Brain pericyte (primary cell): ENCODE results near the gene ZMYND12.
"Not testable (repeated sequence)": the region's sequence is repeated elsewhere in the genome, so short reads cannot be mapped to it uniquely, and the experiment has no call there.

Source experiments
- DNase-seq: peaks from one replicate; pipeline ENCODE4 v3.0.0-alpha.2; 2012; ENCODE audit warnings: low read depth, low spot score

ZMYND12 gene, protein sequence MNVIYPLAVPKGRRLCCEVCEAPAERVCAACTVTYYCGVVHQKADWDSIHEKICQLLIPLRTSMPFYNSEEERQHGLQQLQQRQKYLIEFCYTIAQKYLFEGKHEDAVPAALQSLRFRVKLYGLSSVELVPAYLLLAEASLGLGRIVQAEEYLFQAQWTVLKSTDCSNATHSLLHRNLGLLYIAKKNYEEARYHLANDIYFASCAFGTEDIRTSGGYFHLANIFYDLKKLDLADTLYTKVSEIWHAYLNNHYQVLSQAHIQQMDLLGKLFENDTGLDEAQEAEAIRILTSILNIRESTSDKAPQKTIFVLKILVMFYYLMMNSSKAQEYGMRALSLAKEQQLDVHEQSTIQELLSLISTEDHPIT

DNA sequence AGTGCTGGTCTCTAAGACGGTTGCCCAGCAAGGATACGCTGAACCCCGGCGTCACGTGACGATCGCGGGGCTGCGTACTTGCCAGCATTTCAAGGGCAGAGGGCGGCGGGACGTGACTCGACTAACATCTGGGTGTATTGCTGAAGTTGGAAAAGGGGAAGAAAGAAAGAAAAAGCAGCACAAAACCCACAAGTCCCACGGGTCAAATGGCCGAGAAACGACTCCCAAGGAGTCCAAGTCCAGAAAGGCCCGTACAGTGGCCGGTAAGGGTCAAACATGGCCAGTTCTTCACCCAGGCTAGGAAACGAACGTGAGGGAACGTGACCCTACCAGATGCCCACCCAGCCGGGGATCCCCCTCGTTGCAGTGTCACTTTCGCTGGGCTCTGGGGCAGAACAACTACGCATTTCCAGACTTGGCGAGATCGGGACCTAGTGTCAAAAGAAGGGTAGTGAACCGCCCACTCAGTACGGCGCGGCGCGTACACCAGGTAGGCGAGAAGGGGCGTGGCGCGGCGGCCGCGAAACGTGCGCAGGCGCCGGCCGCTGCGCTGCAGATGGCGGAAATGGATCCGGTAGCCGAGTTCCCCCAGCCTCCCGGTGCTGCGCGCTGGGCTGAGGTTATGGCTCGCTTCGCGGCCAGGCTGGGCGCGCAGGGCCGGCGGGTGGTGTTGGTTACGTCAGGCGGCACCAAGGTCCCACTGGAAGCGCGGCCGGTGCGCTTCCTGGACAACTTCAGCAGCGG lies at the start of gene ZMYND12, which contains the start of gene PPCS:
Gene ZMYND12 (minus strand): TSS at position 13 of the 744 bp plus-strand sequence. CDS start 25 bp downstream, outside the sequence.
Gene PPCS (plus strand): TSS at position 534 of the 744 bp plus-strand sequence. CDS start 23 bp downstream, at position 557.
- peak; percentile 77 for DNase-seq

DNA sequence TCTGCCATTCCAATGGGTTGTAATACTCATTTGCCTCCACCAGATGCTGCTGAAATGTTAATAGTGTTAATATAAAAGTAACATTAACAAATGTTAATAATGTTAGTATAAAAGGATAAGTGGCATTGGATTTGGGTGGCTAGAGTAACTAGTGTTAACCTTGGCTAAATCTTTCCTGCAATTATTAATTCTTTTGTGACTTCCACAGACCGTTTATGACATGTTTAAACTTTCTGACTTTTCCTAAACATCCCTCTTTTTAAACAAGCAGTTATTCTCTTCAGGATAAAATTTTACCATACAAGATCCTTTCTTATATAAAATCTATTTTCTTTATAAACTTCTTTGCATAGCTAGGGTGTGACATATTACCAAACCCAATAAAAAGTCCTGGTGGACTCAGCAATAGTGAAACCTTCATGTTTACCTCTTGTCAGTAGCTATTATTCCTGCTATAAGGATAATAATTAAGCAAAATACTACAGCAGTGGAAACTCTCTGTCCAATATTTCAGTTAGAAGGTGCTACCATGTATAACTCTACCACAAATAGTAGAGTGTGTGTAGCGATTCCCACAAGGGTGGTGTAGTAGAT lies 48.8 kb upstream of the ZMYND12 start:
- no peak for DNase-seq

DNA sequence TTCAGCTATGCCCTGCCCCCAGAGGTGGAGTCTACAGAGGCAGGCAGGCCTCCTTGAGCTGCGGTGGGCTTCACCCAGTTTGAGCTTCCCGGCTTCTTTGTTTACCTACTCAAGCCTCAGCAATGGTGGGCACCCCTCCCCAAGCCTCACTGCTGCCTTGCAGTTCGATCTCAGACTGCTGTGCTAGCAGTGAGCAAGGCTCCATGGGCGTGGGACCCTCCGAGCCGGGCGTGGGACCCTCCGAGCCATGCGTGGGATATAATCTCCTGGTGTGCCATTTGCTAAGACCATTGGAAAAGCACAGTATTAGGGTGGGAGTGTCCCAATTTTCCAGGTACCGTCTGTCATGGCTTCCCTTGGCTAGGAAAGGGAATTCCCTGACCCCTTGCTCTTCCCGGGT lies 46.2 kb upstream of the ZMYND12 start:
- not testable (repeated sequence) for DNase-seq

DNA sequence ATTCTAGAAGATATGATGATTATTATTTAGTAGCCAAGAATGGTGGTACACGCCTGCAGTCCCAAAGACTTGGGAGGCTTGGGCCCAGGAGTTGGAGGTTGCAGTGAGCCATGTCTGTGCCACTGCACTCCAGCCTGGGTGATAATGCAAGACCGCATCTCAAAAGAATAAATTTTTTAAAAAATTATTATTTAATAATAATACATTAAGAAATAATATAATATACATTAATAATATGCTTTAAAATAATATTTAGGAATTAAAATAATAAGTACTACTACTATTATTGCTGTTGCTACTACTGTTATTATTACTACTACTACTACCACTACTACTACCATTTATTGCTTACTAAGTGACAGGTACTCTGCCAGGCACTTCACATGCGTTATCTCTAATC lies 34.4 kb upstream of the ZMYND12 start:
- no peak for DNase-seq

DNA sequence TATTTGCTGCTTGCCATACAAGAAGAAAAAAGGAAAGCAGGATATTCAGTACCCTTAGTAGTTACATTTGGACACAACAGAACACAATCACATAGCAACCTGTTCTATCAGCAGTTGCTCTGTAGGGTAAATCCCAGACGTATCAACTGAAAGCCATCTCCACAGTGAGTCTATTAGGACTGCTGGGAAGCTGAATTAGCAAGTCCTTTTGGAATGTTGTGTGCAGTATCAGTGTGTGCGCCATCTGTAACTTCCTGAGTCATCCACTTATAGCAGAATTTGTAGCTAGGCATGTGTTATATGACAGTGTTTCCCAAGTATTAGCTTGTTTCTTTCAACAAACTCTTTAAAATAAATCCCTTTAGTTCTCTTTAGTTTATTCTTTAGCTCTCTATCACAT lies 28.6 kb upstream of the ZMYND12 start:
- DNase-seq, result no peak

DNA sequence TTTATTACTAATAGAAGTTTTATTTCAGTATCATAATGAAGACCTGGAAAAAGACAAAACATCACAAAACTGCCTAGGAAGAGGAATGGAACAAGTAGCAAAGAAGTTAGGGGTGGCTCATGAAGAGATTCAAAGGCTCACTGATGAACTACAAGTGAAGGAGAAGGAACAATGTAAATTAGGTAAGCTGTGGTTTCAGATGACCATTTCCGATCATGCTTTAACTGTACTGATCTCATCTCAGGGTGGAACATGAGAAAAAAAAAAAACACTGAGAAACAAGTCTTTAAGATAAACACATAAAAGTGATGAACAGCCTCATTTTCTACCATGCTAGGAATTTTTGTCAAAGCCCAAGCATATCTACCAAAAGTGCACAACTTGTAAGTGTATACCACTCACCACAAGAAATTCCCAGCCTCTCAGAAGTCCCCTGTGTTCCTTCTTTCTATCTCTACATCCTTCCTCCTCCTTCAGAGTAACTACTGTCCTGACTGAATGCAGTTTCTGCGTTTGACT lies 26.9 kb upstream of the ZMYND12 start:
- no peak for DNase-seq

DNA sequence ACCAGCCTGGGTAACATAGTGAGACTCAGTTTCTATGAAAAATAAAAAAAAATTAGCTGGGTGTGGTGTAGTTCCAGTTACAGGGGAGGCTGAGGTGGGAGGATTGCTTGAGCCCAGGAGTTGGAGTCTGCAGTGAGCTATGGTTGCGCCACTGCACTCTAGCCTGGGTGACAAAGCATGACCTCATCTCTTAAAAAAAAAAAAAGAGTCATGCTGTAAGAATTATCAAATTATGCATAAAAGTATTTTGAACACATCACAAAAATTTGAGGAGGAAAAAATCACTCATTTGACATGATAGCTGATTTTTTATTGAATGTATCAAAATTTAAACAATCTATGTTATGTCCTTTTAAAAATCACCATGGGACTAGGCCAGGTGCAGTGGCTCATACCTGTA lies 25.1 kb upstream of the ZMYND12 start:
- DNase-seq, result no peak

DNA sequence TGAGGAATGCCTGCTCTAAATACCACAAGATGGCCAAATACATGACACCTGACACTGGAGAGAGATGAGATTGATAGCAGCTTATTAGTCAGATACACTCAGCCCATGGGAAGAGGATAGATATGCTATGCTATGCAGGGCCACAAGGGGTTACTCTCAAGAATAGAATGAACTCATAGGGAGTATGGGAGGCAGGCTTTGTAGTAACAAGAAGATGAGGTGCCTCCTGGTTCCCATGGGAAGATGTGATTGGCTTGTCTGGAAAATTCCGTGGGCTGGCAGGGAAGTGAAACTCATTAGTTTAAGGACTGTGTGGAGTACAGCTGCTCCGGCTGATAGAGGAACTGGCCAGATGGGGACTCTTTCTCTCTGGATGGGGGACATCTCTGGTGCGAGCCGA lies 23.8 kb upstream of the ZMYND12 start:
- no peak for DNase-seq

DNA sequence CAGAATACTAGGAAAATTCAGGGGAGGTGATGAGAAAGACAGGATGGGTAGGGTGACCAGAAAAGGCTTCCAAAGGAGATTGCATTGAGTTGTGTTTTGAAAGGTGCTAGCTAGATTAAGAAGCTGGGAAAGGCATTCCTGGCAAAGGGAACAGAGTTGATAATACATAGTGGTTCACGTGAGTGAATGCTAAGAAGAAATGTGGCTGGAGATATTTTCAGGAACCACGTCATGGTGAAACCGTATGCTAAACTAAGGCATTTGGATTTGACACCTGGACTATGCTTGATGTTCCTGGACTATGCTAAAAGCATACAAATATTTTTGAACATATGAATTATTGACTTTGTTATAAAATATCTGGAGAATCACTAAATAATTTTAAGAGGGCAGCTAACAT lies 22.0 kb upstream of the ZMYND12 start:
- no peak for DNase-seq

DNA sequence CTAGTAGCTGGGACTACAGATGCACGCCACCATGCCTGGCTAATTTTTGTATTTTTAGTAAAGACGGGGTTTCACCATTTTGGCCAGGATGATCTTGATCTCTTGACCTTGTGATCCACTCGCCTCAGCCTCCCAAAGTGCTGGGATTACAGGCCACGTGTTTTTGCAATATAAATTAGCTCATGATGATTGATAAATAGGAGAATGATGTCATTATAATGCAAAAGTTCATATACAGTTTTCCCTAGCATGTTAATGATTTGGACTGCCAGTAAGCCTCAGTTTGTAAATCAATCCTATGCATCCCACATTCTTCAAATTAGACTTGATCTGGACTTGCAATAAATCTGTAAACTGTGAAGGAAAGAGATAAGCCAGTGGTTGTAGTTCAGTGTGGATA lies 21.5 kb upstream of the ZMYND12 start:
- not testable (repeated sequence) for DNase-seq

DNA sequence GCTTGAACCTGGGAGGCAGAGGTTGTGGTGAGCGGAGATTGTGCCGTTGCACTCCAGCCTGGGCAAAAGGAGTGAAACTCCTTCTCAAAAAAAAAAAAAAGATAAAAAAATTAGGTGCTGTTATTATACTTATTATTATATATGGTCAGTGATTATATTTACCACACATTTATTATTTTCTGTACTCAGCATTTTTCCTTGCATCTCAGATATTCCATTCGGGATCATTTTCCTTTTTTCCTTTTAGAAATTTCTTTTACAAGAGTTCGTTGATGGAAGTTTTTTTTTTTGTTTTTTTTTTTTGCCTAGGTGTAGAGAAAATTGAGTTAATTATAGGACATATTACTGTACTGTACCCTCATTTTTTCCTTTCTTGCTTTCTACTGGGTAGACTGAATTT lies 20.8 kb upstream of the ZMYND12 start:
- no peak for DNase-seq

DNA sequence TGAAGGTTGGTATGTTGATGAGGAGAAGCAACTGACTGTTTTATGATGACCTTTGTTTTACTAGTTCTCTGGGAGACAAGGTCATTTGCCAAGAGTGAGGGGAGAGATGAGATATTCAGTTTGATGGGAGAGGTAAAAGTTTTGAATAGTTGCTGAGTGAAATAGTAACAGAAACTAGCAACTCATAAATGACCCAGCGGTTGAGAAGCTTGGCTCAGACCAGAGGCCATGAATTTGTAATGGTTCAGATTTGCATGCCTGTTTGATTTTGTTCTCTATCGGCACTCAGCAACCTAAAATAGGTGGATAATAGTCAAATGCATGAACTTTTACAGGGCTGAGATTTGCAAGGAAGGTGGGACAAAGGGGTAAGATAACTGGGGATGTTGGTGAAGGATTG lies 13.9 kb upstream of the ZMYND12 start:
- DNase-seq, result no peak

DNA sequence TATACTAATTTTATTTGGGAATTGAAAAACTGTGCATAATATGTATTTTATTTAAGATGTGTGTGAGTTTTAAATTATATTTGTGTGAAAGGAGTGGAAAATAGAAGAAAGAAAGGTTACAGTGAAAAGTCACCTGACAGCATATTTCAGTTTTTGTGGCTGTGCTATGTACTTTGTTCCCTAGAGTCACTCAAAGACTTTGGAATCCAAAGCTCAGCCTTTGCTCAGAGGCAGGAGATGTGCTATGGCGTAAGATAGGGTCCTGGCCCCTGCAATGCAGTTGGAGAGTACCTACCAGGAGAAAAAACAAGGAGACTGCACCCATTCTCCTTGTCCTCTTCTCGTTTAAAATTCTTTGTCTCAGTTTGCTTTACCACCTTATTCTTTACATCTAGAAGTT lies 10.2 kb upstream of the ZMYND12 start:
- no peak for DNase-seq

DNA sequence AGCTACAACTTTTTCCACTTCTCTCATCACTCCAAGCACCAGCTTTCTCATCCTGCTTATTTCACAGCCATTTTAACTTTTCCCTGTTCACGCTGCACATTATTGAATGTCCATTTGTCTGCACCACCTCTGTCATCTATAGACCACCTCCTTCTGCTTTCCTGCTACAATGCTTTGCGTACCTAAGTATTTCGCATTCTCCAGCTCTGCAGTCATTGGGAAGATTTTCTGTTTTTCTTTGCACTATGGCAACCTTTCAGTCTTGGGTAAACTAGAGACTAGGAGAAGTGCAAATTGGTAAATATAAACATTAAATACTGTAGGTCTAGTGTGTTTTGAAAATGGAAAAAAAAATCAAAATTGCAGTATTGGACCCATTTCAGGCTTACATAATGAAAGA lies 8.1 kb upstream of the ZMYND12 start:
- no peak for DNase-seq

DNA sequence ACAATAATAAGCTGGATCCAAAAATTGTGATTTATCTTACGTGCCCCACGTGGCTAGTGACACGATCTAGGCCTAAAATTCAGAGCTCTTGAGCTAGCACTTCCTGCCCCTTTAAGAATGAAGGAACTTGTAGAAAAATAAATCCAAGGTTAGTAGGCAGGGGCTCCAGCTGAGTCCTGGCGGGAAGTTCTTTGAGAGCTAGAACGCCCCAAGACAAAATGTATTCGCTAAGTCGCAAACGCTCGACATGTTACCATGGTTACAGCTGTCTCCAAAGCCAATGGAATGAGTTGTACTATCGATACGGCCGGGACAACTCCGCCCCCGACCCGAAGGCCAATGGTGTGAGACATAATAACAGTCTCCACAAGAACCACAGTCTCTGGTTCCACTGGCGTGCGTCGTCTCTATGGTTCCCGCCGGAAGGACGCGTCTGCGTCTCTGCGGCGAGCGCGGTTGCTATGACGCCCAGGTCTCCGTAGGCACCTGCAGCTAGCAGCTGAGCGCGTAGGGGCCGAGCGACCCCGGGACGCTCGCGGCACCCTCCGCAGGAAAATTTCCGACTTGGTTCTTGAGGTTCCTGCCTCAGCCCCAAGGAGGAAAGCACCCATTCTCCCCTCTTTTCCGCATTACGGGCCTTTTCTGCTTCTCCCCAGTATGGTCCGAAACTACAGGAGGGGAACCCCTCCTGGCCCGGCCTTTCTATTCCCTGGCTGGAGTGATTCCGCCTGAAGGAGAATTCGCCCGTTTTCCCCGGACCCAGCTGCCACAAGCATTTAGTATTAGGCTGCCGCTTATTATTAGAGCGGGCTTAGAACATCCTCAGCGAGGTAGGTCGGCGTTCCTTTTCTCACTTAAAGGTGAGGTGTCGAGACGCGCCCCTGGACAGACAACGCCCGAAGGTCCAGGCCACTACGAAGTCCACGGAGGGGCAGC lies 7.3 kb upstream of the ZMYND12 start, which contains the start of gene CCDC30:
Gene CCDC30 (plus strand): TSS at position 459 of the 936 bp plus-strand sequence. CDS start 17,266 bp downstream, outside the sequence.
- DNase-seq, result peak; percentile 95

DNA sequence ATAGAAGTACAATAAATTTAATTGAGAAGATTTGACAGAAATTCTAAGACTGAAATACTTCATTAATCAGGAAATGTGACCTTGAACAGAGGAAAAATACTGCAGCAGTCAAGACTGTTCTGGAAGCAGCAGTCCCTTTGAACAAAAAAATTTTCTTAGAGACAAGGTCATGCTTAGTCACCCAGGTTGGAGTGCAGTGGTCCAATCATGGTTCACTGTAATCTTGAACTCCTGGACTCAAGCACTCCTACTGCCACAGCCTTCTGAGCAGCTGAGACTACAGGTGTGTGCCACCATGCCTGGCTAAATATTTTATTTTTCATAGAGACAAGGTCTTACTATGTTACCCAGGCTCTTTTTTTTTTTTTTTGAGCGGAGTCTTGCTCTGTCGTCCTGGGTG lies 5.4 kb upstream of the ZMYND12 start:
- no peak for DNase-seq

DNA sequence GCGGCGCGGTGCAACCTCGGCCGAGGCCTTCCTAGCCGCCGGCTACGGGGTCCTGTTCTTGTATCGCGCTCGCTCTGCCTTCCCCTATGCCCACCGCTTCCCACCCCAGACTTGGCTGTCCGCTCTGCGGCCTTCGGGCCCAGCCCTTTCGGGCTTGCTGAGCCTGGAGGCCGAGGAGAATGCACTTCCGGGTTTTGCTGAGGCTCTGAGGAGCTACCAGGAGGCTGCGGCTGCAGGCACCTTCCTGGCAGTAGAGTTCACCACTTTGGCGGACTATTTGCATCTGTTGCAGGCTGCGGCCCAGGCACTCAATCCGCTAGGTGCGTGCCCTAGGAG lies 900 bp upstream of the ZMYND12 start:
- DNase-seq, result peak; percentile 11

DNA sequence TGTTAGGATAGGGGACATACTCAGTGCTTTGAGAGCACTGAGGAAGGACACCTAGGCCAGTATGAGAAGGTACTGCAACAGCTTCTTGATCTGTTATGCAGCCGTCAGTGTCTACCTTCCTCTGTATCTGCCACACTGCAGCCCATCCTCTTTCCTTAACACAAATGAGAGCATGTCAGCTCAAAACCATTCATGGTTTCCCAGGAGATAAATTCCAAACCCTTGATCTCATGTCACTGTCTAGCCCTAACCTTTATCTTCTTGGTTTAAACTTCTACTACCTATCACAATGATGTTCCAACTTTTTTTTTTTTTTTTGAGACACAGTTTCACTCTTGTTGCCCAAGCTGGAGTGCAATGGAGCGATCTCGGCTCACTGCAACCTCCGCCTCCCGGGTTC lies 1.4 kb downstream of the ZMYND12 start:
- no peak for DNase-seq

DNA sequence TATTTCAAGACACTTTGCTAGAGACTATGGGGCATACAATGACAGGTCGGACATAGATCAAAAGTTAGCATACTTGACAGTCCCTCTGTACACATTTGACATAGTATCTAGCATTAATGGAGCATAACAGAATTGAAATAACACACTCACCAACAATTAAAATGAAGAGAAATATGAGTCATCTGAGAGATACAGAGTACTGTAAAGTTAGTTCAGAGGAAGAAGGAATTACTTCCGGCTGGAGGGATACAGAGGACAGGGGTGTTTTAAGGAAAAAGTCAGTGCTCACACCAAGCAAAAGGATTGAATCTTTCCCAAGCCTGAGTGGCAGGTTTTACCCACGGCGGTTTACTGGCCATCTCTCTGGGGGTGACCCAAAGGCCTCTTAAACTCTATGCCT lies 2.4 kb downstream of the ZMYND12 start:
- no peak for DNase-seq

DNA sequence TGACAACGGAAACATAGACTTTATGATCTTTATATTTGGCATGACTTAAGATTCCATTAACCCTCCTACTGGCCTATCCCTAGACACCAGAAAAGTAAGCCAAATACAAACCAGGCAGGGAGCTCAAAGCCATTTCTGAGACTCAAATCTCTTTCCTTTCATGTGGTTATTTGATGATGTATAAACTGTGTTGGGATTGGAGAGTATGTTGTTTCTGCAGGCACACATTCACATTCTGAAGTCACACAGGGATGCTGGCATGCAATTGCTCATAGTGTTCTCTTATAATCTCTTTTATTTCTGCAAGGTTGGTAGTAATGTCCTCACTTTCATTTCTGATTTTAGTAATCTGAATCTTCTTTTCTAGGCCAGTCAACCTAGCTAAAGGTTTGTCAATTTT lies 5.8 kb downstream of the ZMYND12 start:
- no peak for DNase-seq

DNA sequence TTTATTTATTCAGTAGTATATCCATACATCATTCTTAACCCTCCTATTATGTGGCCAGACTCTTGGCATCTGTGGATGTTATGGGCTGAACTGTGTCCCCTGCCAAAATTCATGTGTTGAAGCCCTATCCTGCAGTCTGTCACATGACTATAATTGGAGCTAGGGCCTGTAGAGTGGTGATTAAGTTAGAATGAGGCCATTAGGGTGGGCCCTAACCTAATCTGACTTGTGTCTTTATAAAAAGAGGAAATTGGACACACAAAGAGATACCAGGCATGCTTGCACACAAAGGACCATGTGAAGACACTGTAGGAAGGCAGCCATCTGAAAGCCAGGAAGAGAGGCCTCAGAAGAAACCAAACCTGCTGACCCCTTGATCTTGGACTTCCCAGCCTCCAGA lies 6.6 kb downstream of the ZMYND12 start:
- DNase-seq, result no peak
